AG09319 (cell line): ENCODE measurements around the gene PEX14.

ENCODE experiments used
- DNase-seq: peaks from one replicate; pipeline ENCODE4 v3.0.0-alpha.2; 2010; ENCODE audit warnings: low read depth; ENCODE audit errors: extremely low read depth
- TF ChIP-seq, protein P1 (sequence below): IDR thresholded peaks from 2 replicates; pipeline ENCODE4 v1.5.1; 2011; ENCODE audit warnings: low read depth, mild to moderate bottlenecking, inconsistent platforms, low read length, moderate library complexity

Gene PEX14

DNA sequence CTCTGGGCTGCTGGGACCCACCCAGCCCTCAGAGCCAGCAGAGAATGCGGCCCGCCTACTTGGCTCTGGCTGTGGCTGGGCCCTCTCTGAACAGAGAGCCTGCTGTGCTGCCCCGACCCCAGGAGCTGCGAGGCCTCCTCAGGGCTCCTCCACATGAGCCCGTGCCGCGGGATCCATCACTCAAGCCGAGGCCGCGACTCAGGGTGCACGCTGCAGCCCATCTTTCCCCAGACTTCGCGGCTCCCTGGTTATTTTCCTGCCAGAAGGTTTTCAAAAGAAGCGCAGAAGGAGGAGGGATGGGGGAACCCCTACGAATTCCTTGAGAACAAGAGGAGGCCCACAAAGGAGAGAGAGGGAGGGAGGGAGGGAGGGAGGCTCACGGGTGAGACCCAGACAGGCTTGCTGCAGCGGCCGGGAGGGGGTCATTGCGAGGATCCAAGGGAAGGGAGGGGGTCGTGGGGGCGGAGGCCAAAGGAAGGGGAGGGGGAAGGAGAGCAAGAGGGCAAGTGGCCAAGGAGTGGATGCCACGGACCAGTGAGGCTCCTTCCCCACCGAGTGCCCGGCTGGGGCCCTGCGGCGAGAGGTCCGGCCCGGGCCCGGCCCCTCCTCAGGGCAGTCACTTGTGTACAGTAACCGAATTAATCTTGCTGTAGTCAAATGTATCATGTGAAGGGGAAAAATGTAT is 174.9 kb downstream of the PEX14 start:
- TF ChIP-seq, protein P1, sequence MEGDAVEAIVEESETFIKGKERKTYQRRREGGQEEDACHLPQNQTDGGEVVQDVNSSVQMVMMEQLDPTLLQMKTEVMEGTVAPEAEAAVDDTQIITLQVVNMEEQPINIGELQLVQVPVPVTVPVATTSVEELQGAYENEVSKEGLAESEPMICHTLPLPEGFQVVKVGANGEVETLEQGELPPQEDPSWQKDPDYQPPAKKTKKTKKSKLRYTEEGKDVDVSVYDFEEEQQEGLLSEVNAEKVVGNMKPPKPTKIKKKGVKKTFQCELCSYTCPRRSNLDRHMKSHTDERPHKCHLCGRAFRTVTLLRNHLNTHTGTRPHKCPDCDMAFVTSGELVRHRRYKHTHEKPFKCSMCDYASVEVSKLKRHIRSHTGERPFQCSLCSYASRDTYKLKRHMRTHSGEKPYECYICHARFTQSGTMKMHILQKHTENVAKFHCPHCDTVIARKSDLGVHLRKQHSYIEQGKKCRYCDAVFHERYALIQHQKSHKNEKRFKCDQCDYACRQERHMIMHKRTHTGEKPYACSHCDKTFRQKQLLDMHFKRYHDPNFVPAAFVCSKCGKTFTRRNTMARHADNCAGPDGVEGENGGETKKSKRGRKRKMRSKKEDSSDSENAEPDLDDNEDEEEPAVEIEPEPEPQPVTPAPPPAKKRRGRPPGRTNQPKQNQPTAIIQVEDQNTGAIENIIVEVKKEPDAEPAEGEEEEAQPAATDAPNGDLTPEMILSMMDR, result no peak
- no peak for DNase-seq

DNA sequence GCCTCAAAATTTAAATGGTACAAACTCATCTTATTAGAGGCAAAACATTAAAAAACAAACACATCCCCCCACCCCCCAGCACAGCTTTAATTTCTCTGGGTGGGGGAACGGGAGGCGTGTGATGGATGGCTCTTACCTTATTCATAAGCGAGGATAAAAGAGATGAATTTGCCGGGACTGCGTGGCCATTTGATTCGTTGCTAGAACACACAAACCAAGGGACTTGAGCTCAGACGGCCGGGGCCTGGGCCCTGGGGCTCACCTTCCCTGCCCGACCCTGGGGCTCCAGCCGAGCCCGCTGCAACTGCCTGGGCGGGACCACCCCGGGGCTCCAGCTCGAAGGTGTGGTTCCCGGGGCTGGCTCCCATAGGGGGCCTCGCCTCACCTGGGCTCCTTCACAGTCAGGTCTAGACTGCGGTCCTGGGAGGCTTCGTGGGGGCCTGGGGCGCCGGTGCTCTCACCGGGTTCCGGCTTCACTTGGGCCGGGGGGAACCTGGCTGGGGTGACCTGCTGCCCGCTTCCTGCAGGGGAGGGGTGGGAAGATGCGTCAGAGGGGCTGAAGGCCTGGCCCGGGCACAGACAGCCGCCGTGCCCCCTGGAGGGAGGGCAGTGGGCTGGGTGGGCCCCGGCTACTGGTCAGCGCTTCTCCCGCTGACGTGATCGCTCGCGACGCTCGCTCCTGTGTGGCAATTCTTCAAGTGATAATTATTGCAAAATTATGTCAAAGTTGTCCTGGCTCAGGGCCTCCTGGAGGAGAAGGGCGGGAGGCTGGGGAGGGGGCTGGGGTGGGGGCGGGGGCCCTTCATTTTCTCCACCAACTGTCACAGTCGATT is 176.0 kb downstream of the PEX14 start:
- TF ChIP-seq, protein P1, result no peak
- DNase-seq, result no peak

DNA sequence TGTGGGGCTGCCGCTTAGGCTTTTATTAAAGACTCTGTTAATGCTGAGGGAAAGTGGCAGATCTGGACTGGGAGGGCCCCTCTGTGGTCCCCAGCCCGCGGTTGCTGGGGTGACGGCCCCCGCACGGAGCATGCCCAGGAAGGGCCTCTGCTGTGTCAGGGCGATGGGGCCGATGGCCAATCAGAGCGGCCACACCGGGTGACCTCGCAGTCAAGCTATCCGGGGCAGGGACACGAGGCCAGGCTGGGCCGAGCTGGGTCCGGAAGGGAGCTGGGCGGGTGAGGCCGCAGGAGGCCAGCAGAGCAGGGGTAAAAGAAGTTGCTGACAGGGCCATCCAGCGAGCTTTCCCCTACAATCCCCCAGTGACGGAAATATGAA is 176.6 kb downstream of the PEX14 start:
- DNase-seq, result no peak
- TF ChIP-seq, protein P1, result no peak

DNA sequence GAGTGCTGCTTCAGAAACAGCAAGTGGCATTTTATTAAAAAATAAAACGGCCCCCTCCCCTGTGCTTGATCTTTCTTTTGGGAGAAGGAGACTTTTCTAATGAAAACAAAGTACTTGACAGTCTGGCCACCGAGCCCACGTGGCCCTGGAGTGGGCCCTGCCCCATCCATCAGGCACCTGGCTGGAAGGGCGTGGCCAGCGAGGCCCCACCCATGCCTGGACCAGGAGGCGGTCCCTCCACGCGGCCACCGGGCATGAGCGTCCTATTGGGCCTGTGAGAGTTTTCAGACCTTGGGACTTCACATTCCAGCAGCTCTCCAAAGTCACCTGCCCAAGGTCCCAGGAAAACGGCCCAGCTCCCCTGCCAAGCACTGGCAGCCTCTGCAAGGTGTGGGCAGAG is 177.0 kb downstream of the PEX14 start:
- TF ChIP-seq, protein P1, result no peak
- DNase-seq, result no peak

DNA sequence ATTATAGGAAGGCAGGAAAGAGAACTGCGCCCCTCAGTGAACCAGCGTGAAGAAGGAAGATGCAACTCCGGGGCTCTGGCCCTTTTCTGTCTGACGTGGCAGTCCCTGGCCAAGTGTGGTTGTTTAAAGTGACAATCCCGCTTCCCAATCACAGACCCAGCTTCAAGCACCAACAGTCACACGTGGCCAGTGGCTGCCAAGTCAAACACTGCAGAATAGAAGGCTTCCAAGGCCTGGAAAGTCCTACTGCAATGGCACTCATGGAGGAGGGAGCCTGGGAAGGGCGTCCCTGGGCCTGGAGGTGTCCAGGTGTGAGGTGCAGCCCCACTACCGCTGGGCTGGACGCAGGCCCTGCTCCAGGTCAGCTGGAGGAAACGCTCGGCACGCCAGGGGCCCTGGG is 177.9 kb downstream of the PEX14 start:
- TF ChIP-seq, protein P1, result no peak
- no peak for DNase-seq

DNA sequence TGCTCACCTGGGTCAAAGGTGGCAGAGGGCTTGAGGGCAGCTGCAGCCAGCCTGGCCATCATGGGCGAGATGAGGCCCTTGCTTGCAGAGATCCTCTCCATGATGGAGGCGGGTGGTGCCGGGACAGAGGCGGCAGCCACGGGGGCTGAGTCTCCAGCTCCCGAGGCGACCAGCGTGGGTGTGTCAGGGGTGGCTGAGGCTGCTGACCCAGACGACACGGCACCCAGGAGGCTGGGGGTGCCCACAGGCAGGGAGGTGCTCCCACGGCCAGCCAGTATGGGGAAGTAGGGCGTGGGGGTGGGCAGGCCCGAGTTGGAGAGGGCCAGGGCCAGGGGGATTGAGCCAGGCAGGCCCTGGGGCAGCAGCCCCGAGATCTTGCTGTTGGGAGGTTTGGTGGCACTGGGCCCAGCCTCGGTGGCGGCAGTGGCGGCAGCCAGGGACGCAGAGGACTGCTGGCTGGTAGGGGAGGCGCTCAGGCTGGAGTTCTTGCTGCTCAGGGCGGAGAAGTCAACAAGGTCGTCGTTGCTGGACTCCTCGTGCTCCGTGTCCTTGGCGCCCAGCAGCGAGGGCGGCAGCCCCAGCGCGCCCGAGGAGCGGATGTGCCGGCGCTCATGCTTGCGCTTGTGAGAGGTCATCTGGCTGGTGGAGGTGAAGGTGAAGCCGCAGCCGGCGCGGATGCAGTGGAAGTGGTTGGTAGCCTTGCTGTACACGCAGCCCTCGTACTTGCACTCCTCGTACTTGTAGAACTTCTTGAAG is 178.8 kb downstream of the PEX14 start:
- DNase-seq, result no peak
- TF ChIP-seq, protein P1, result no peak

DNA sequence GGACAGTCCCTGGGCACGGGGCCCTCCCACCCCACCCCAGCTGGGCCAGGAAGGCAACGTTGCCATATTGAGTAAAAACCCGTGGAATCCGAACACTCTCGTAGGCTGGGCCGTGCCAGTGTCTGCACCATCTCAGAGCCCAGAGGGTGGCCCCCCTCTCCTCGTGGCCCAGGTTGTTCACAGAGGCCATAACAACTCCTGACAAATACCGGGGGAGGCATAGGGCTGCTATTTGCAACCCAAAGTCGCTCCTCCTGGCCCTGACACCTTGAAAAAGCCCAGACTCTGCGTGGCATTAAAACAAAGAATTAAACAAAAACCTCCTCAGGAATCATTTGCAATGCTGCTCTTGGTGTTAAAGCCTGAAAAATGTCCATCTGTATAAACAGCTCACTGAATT is 180.3 kb downstream of the PEX14 start:
- DNase-seq, result no peak
- TF ChIP-seq, protein P1, result no peak
